Measurements from ENCODE around the gene CRKL. TPM values are rescaled to one million over a fixed set of nuclear protein-coding genes. Genes with fewer than 3 reads are reported as not detected.

CRKL gene
- total and polyA plus RNA-seq, 11 donors = 22.4 to 64.2 (median 52.9) TPM

DNA sequence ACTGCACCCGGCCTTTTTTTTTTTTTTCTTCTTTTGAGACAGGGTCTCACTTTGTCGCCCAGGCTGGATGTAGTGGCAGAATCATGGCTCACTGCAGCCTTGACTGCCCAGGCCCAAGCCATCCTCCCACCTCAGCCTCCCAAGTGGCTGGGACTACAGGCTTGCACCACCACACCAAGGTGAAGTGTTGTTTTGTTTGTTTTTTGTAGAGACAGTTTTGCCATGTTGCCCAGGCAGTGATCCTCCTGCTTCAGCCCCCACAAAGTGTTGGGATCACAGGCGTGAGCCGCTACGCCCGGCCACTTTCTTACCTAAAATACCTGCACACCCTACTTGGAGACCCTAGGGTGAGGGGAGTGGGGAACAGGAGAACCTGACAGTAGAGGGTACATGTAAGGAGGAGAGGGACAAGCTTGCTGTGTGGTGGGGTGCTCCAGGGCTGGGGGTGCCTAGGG is 45.3 kb downstream of the CRKL start:
- TF ChIP-seq POLR2A (IDR thresholded peaks at IDR 0.05) = no peak
- TF ChIP-seq, protein P1, sequence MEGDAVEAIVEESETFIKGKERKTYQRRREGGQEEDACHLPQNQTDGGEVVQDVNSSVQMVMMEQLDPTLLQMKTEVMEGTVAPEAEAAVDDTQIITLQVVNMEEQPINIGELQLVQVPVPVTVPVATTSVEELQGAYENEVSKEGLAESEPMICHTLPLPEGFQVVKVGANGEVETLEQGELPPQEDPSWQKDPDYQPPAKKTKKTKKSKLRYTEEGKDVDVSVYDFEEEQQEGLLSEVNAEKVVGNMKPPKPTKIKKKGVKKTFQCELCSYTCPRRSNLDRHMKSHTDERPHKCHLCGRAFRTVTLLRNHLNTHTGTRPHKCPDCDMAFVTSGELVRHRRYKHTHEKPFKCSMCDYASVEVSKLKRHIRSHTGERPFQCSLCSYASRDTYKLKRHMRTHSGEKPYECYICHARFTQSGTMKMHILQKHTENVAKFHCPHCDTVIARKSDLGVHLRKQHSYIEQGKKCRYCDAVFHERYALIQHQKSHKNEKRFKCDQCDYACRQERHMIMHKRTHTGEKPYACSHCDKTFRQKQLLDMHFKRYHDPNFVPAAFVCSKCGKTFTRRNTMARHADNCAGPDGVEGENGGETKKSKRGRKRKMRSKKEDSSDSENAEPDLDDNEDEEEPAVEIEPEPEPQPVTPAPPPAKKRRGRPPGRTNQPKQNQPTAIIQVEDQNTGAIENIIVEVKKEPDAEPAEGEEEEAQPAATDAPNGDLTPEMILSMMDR (IDR thresholded peaks at IDR 0.05) = no peak
- H3K27ac ChIP-seq = no peak overlapping the region
- no peaks in the 10 kb centered on the region for H3K9me3 ChIP-seq
- peaks cover 0 to 25% (median 9%) of the 10 kb centered on the region in 12 donors for H3K4me1 ChIP-seq
- DNase-seq (peak in 1 of 5 donors; percentile 10), ATAC-seq (no peak)
- no peak overlapping the region for H3K4me3 ChIP-seq
- WGBS, 4 donors = 94 to 96% (median 96%) methylated on average over 6 of the region's 6 CpGs
- intact Hi-C loops (cut with DNase I) = loop anchor here in 4 of 10 donors (5.0 to 10.0 kb wide), 5 partner anchors 45 to 112 kb away; partner anchors contain the start of genes CRKL (in 2 of the 4) and P2RX6 (in 1 of the 4)
- H3K36me3 ChIP-seq = no peaks in the 10 kb centered on the region
- H3K27me3 ChIP-seq = peaks cover 0 to 29% (median 11%) of the 10 kb centered on the region in 9 donors

DNA sequence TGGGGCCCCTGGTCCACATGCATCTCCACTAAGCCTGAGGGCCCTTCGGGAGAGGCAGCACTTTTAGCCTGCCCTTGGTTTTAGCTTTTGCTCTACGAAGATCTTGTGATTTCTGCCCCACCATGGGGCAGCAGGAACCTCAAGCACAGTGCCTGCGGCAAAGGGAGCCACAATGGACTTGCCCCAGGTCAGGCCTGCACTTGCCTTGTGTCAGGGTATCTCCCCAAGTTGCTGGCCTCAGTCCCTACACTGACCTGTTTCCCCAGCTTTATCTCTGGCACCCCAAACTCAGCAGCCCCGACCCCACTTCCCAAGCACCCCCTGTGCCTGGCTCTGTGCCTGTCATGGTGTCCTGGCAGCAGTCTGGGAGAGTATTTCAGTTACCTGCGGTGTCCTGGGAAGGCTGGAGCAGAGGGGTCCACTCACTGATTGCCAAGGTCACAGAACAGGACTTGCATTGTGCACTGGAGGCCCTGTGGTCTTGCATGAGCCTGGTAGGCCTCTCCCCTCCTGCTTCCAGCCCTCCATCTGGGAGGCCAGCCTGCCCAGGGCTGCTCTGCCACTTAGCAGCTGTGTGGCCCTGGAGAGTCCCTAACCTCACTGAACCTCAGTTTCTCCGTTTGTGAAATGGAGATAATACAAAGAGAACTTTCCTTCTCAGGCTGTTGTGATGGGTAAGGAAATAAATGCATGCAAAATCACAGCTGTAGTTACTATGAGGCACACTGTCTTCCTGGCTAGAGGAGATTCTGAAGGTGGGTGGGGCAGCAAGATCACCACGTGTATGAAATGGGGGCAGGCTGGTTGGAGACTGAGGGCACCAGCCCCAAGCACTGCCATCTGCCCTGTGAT is 46.2 kb downstream of the CRKL start:
- H3K4me3 ChIP-seq = no peak overlapping the region
- peaks cover 0 to 29% (median 11%) of the 10 kb centered on the region in 9 donors for H3K27me3 ChIP-seq
- DNase-seq (peak in 1 of 5 donors; percentile 41), ATAC-seq (no peak)
- peaks cover 0 to 22% (median 5%) of the 10 kb centered on the region in 12 donors for H3K4me1 ChIP-seq
- intact Hi-C loops (cut with DNase I) = loop anchor here in 4 of 10 donors (5.0 to 10.0 kb wide), 5 partner anchors 46 to 111 kb away; partner anchors contain the start of genes CRKL (in 2 of the 4) and P2RX6 (in 1 of the 4)
- H3K27ac ChIP-seq = no peak overlapping the region
- TF ChIP-seq, protein P1 (IDR thresholded peaks at IDR 0.05) = no peak
- TF ChIP-seq POLR2A (IDR thresholded peaks at IDR 0.05) = no peak
- H3K9me3 ChIP-seq = no peaks in the 10 kb centered on the region
- 83 to 93% (median 87%) methylated on average over 6 to 7 of the region's 7 CpGs for WGBS, 4 donors
- H3K36me3 ChIP-seq = no peaks in the 10 kb centered on the region

DNA sequence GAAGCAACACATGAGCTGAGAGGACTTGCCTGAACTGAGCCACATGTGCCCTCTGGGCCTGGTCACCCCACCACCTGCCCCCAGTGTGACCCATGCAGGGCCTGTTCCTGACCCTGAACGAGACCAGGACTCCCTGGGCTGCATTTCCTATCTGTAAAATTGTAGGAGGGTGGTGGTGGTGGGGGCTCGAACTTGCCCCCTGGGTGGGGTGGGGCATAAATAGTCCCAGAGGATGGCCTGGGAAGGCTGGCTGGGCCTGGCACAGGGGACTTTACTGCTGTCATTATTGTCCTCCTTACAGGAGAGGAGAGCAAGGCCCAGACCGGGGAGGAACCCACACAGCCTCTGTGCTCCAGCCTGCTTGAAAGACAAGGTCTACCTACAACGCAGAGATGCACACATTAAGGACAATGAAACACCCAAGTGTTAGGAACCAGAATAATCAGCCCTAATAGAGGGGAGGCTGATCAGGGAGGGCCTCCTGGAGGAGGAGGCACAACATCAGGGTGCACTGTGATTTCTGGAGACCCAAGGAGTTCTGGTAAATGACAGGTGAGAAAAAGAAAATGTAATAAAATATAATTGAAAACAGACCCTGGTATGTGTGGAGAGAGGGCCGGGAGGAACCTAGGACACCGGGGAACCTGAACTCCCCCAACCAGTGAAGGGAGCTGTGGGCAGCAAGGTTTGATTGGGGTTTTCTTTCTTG is 47.0 kb downstream of the CRKL start:
- Histone ChIP-seq H3K4me1 (peaks cover 0 to 21% (median 5%) of the 10 kb centered on the region in 12 donors), H3K9me3 (no peaks in the 10 kb centered on the region), H3K36me3 (no peaks in the 10 kb centered on the region), H3K27ac (no peak overlapping the region), H3K4me3 (peak overlapping the region in 10 of 12 donors; percentile 23 to 55 (median 42)), H3K27me3 (peaks cover 0 to 29% (median 11%) of the 10 kb centered on the region in 9 donors)
- DNase-seq (peak in 2 of 5 donors; percentile 12 to 18), ATAC-seq (no peak)
- WGBS, 4 donors = 63 to 68% (median 64%) methylated on average over 5 to 6 of the region's 6 CpGs
- intact Hi-C loops (cut with DNase I) = loop anchor here in 4 of 10 donors (5.0 to 10.0 kb wide), 5 partner anchors 47 to 111 kb away; partner anchors contain the start of genes CRKL (in 2 of the 4) and P2RX6 (in 1 of the 4)
- TF ChIP-seq, protein P1 (IDR thresholded peaks at IDR 0.05) = no peak
- no peak for TF ChIP-seq POLR2A (IDR thresholded peaks at IDR 0.05)

Data from heart left ventricle (tissue), 16 donors.